Neural cell (in vitro differentiated cells): ENCODE results near the gene PLXNB1. TPM values are rescaled to one million over a fixed set of nuclear protein-coding genes. Genes with fewer than 3 reads are reported as not detected.

Experiments used
- H2AFZ ChIP-seq: fragments of 200-600, 300-800 bp; sonication (generic), shearing (Covaris generic); 2 replicates; pipeline ENCODE4 v1.6.0; 2014; ENCODE audit warnings: low read depth, mild to moderate bottlenecking, antibody characterized with exemption, low read length, moderate library complexity
- H3F3A ChIP-seq: fragments of 200-600 bp; shearing (Covaris generic); 2 replicates; pipeline ENCODE4 v1.6.1; 2016; ENCODE audit warnings: mild to moderate bottlenecking, moderate library complexity, mixed read lengths, antibody characterized with exemption, low read length; ENCODE audit not compliant: insufficient read depth, poor library complexity, severe bottlenecking
- H3K27ac ChIP-seq: fragments of 200-600, 300-800 bp; sonication (generic), shearing (Covaris generic); 2 replicates; pipeline ENCODE4 v1.5.1; 2014; ENCODE audit warnings: mild to moderate bottlenecking, low read length, moderate library complexity
- H3K27me3 ChIP-seq: fragments of 300-800, 200-600 bp; sonication (generic), shearing (Covaris generic); 2 replicates; pipeline ENCODE4 v1.6.0; 2014; ENCODE audit warnings: mild to moderate bottlenecking, low read depth, low read length, moderate library complexity; ENCODE audit not compliant: insufficient read depth
- H3K36me3 ChIP-seq: fragments of 300-800, 200-600 bp; sonication (generic), shearing (Covaris generic); 2 replicates; pipeline ENCODE4 v1.5.1; 2014; ENCODE audit warnings: mild to moderate bottlenecking, antibody characterized with exemption, low read length, moderate library complexity; ENCODE audit not compliant: insufficient read depth
- H3K4me2 ChIP-seq: fragments of 300-800, 200-600 bp; sonication (generic), shearing (Covaris generic); 2 replicates; pipeline ENCODE4 v1.6.0; 2014; ENCODE audit warnings: mild to moderate bottlenecking, low read length
- H3K4me3 ChIP-seq: fragments of 300-800, 200-600 bp; sonication (generic), shearing (Covaris generic); 2 replicates; pipeline ENCODE4 v1.5.1; 2014; ENCODE audit warnings: mild to moderate bottlenecking, low read length, moderate library complexity
- H3K79me2 ChIP-seq: fragments of 200-600 bp; shearing (Covaris generic); replicated peaks from 2 replicates; pipeline ENCODE4 v1.6.0; 2014; ENCODE audit warnings: mild to moderate bottlenecking, low read length, moderate library complexity; ENCODE audit not compliant: insufficient read depth
- H3K9ac ChIP-seq: fragments of 300-800, 200-600 bp; sonication (generic), shearing (Covaris generic); 2 replicates; pipeline ENCODE4 v1.6.1; 2016; ENCODE audit warnings: mild to moderate bottlenecking, low read length, mixed read lengths
- H3K9me2 ChIP-seq: fragments of 200-600 bp; shearing (Covaris generic); 2 replicates; pipeline ENCODE4 v1.6.1; 2016; ENCODE audit warnings: mild to moderate bottlenecking, low read length, mixed read lengths; ENCODE audit not compliant: insufficient read depth
- H3K9me3 ChIP-seq: fragments of 200-600, 300-800 bp; sonication (generic), shearing (Covaris generic); 2 replicates; pipeline ENCODE4 v1.6.1; 2016; ENCODE audit warnings: mild to moderate bottlenecking, mixed run types, low read length, moderate library complexity, mixed read lengths
- H4K20me1 ChIP-seq: fragments of 200-600 bp; shearing (Covaris generic); 2 replicates; pipeline ENCODE4 v1.6.1; 2016; ENCODE audit warnings: mild to moderate bottlenecking, mixed run types; ENCODE audit not compliant: insufficient read depth
- EP300 ChIP-seq: fragments of 450-650 bp; conservative IDR thresholded peaks from 2 replicates; pipeline ENCODE4 v1.6.1; 2014; ENCODE audit warnings: antibody characterized with exemption, mild to moderate bottlenecking, moderate library complexity; ENCODE audit not compliant: poor library complexity, severe bottlenecking
- EZH2 ChIP-seq: fragments of 200-600, 300-800 bp; shearing (Covaris generic), sonication (generic); IDR thresholded peaks from 2 replicates; pipeline ENCODE4 v1.6.1; 2014; ENCODE audit warnings: antibody characterized with exemption, low read length, borderline replicate concordance, mild to moderate bottlenecking; ENCODE audit not compliant: insufficient read depth, poor library complexity, severe bottlenecking
- MXI1 ChIP-seq: fragments of 450-650 bp; conservative IDR thresholded peaks from 2 replicates; pipeline ENCODE4 v1.6.1; 2014; ENCODE audit warnings: antibody characterized with exemption, mild to moderate bottlenecking; ENCODE audit not compliant: poor library complexity, severe bottlenecking
- POLR2AphosphoS5 ChIP-seq: IDR thresholded peaks from 2 replicates; pipeline ENCODE4 v1.6.1; 2012
- RAD21 ChIP-seq: fragments of 450-650 bp; conservative IDR thresholded peaks from 2 replicates; pipeline ENCODE4 v1.6.1; 2014; ENCODE audit warnings: antibody characterized with exemption, mild to moderate bottlenecking, moderate library complexity
- SMC3 ChIP-seq: fragments of 450-650 bp; conservative IDR thresholded peaks from 2 replicates; pipeline ENCODE4 v1.6.1; 2014; ENCODE audit warnings: antibody characterized with exemption, mild to moderate bottlenecking, moderate library complexity; ENCODE audit not compliant: poor library complexity
- TAF1 ChIP-seq: IDR thresholded peaks from 2 replicates; pipeline ENCODE4 v1.6.1; 2012; ENCODE audit warnings: low read depth
- polyA plus RNA-seq: library from polyadenylated mRNA; depleted of rRNA; stranded (reverse); fragments of >200 nt; gene quantifications from 2 replicates; pipeline ENCODE4 v1.2.3, GENCODE V29; 2014
- TF ChIP-seq, protein P1 (sequence below): IDR thresholded peaks from 2 replicates; pipeline ENCODE4 v1.6.1; 2012; ENCODE audit warnings: borderline replicate concordance
- TF ChIP-seq, protein P2 (sequence below): fragments of 450-650 bp; IDR thresholded peaks from 2 replicates; pipeline ENCODE4 v1.5.1; 2014; ENCODE audit warnings: antibody characterized with exemption, mild to moderate bottlenecking, moderate library complexity; ENCODE audit not compliant: poor library complexity, severe bottlenecking

Gene PLXNB1
- polyA plus RNA-seq, 1 donor from 2014 or later, result 134 TPM

DNA sequence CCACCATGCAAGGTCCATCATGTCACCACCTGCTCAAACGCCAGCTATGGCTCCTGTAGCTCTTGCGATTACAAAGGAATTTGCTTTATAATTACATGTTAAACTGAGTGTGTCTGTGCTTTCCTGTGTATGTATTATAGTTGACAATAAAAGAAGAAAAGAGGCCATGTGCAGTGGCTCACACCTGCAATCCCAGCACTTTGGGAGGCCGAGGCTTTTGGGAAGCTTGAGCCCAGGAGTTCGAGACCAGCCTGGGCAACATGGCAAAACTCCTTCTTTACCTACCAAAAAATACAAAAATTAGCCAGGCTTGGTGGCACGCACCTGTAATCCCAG lies 43.7 kb upstream of the PLXNB1 start:
- Histone ChIP-seq H3K4me3 (peak overlapping the region; percentile 73), H3K27ac (peak overlapping the region; percentile 89), H3K9ac (peak overlapping the region; percentile 90), H3K79me2 (peaks cover 15% of the 10 kb centered on the region), H3F3A (no peaks in the 10 kb centered on the region), H3K9me2 (no peaks in the 10 kb centered on the region), H4K20me1 (no peaks in the 10 kb centered on the region), H3K27me3 (no peaks in the 10 kb centered on the region), H2AFZ (peak overlapping the region; percentile 99), H3K36me3 (no peaks in the 10 kb centered on the region), H3K4me2 (no peak overlapping the region), H3K9me3 (no peaks in the 10 kb centered on the region)
- no peak for TF ChIP-seq TAF1
- TF ChIP-seq, protein P1, sequence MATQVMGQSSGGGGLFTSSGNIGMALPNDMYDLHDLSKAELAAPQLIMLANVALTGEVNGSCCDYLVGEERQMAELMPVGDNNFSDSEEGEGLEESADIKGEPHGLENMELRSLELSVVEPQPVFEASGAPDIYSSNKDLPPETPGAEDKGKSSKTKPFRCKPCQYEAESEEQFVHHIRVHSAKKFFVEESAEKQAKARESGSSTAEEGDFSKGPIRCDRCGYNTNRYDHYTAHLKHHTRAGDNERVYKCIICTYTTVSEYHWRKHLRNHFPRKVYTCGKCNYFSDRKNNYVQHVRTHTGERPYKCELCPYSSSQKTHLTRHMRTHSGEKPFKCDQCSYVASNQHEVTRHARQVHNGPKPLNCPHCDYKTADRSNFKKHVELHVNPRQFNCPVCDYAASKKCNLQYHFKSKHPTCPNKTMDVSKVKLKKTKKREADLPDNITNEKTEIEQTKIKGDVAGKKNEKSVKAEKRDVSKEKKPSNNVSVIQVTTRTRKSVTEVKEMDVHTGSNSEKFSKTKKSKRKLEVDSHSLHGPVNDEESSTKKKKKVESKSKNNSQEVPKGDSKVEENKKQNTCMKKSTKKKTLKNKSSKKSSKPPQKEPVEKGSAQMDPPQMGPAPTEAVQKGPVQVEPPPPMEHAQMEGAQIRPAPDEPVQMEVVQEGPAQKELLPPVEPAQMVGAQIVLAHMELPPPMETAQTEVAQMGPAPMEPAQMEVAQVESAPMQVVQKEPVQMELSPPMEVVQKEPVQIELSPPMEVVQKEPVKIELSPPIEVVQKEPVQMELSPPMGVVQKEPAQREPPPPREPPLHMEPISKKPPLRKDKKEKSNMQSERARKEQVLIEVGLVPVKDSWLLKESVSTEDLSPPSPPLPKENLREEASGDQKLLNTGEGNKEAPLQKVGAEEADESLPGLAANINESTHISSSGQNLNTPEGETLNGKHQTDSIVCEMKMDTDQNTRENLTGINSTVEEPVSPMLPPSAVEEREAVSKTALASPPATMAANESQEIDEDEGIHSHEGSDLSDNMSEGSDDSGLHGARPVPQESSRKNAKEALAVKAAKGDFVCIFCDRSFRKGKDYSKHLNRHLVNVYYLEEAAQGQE, result no peak
- TF ChIP-seq EZH2, result no peak
- TF ChIP-seq RAD21, result no peak
- TF ChIP-seq MXI1, result no peak
- no peak for TF ChIP-seq EP300
- TF ChIP-seq, protein P2, sequence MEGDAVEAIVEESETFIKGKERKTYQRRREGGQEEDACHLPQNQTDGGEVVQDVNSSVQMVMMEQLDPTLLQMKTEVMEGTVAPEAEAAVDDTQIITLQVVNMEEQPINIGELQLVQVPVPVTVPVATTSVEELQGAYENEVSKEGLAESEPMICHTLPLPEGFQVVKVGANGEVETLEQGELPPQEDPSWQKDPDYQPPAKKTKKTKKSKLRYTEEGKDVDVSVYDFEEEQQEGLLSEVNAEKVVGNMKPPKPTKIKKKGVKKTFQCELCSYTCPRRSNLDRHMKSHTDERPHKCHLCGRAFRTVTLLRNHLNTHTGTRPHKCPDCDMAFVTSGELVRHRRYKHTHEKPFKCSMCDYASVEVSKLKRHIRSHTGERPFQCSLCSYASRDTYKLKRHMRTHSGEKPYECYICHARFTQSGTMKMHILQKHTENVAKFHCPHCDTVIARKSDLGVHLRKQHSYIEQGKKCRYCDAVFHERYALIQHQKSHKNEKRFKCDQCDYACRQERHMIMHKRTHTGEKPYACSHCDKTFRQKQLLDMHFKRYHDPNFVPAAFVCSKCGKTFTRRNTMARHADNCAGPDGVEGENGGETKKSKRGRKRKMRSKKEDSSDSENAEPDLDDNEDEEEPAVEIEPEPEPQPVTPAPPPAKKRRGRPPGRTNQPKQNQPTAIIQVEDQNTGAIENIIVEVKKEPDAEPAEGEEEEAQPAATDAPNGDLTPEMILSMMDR, result no peak
- TF ChIP-seq POLR2AphosphoS5, result no peak
- TF ChIP-seq SMC3, result no peak

- H3K79me2 ChIP-seq, result peaks cover 15% of the 10 kb centered on the region
- peak overlapping the region; percentile 73 for H3K4me3 ChIP-seq
- peak overlapping the region; percentile 77 for H3K4me2 ChIP-seq
- TF ChIP-seq EP300 (peak; percentile 38), SMC3 (no peak), MXI1 (peak; percentile 75), TAF1 (peak; percentile 24), POLR2AphosphoS5 (peak; percentile 84), EZH2 (no peak), RAD21 (no peak)
- TF ChIP-seq, protein P1, result peak; percentile 71
- TF ChIP-seq, protein P2, result peak; percentile 62
- H3K27ac ChIP-seq, result peak overlapping the region; percentile 89
- H3K9ac ChIP-seq, result peak overlapping the region; percentile 90
- no peaks in the 10 kb centered on the region for H3K9me2 ChIP-seq
- H4K20me1 ChIP-seq, result no peaks in the 10 kb centered on the region
- H2AFZ ChIP-seq, result peak overlapping the region; percentile 99
- no peaks in the 10 kb centered on the region for H3K9me3 ChIP-seq
- H3F3A ChIP-seq, result no peaks in the 10 kb centered on the region
- no peaks in the 10 kb centered on the region for H3K27me3 ChIP-seq
- H3K36me3 ChIP-seq, result no peaks in the 10 kb centered on the region
Measured at GRCh38 chr3:48472923-48473616, 43.2 kb upstream of the PLXNB1 start.
